HG02678 (cell line): ENCODE data around the gene CTNNA3.

ENCODE experiments used
- ATAC-seq: cut with Tn5 transposase; IDR thresholded peaks from one replicate; pipeline ENCODE4 v1.9.1; 2021; ENCODE audit warnings: mild to moderate bottlenecking, moderate library complexity; ENCODE audit not compliant: unreplicated experiment

The CTNNA3 gene

DNA sequence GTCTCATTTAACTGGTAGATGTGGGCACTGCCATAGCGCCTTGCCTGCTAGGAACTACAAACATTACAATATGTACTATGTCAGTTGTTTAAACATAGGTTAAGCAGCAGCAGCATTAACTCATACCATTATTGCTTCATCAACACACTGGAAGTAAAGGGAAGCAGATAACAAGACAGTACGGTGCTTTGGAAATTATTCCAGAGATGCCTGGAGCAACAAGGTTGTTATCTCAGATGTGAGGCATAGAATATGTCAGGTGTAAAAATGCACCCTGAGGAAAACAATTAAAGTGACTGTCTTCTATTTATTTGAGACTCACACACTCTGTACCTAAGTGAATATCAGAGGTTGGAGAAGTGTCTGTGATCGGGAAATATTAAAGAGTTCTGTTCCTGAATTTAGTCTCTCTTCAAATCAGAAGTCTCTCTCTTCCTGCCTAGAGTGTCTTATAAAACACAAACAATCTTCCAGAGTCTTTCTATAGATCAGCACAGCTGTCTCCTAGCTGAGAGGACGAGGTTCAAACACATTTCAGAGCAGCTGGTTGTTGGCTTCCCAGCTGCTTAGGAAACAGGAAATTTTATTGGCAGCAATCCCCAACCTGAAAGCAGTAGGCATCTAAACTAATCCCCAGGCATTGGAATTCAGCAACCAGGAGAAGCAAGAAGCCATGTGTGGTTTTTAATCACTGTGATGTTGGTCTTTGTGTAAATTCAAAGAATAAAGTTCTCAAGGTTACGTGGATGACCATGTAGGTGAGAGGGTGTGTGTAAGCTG is 1764.5 kb downstream of the CTNNA3 start:
- ATAC-seq = no peak

DNA sequence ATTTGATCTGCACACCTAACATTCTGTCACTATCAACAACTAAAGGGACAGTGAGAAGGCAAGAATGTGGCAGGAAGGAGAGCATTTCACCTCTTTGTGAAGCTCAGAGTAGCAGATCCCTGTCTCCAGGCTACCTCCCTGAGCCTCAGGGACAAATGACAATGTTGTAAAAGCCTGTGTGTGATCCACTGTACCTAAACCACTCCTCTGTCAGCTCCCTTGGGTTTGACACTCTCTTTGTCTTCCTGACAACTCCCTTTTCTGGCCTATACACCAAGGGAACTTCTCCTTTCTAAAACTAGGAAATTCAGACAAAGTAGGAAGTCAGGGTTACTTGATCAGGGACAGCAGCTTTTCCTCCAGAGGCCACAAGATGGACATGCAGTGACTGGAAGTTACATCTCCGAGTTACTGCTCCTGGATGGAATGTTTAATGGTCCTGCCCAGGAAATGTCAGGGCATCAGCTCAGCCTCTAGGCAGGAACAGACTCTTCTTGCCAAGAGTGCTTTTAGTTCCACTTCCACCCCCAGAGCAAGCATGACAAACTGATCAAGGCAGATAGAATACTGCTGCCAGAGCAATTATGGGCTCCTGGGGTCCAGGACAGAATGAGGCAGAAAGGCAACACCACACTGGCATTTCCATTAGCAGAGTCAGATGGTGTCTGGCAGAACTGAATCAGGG is 1784.7 kb downstream of the CTNNA3 start:
- ATAC-seq = no peak

DNA sequence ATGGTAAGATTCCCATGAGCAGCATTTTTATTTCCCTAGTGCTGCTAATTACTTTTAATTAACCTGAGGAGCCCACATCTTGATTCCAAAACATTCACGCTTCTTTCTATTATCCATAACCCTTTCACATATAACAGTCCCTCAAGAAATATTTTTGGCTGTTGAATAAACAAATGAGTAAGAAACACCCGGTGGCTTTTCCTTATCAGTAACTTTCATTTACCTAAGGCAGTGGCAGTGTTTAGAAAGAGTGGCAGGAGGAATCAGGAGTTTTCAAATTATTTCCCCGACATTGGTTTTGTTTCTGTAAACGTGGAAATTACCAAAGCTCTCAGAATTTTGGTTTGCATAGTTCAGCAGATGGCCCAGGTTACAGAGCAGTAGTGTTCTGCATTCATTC is 1785.8 kb downstream of the CTNNA3 start:
- ATAC-seq = no peak

DNA sequence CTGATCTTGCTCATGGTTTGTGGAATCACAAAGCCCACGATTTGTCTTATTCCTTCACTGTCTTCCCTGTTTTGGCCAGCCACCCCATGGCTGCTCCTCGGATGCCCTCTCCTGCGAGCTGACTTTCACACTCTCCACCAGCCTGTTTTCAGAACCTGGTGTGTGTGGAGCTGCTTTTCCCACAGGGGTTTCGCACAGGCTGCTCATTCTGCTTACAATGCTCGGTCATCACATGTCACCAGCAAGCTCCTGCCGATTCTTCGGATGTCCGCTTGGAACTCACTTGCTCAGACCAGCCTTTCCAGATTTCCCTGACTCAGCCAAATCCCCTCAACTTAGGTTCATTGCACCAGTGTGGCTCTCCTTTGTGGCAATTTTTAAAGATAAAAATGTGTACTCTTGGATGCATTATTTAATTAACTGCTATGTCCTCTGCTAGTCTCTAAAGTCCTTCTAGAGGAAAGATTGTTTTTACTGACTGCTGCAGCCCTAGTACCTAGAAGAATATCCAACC is 1788.7 kb downstream of the CTNNA3 start:
- no peak for ATAC-seq

DNA sequence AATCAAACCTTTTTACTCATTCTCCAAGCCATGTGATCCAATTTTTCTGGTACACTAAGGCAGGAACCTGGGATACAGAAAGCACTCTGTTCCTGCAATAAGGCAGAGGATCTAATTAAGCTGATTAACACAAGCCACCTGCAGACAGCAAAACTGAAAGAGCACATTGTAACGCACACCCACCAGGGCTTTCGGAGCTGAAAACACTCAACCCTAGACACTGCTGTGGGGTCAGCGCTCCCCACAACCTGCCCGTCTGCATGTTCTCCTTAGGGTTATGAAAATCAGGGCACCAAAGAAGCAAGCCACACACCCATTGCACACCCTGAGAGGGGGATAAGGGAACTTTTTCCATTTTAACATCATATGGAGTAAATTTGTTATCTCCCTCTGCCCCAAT is 1792.4 kb downstream of the CTNNA3 start:
- no peak for ATAC-seq

DNA sequence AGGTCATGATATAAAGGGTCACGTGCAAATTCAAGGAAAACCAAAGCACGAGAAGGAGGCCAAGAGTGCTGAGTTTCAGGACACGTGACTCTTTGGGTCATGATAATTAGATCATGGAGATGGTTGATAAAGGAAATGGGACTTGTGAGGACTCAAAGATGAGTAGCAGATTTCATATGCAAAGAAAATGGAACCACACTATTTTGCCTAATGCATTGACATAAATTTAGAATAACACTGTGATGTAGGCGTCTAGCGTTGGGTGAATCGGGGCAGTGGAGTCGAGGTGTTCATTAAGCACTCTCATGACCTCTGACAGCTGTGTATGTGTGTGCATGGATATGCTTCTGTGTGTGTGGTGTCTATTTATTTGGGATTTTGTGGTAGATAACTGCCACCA is 1795.7 kb downstream of the CTNNA3 start:
- no peak for ATAC-seq

DNA sequence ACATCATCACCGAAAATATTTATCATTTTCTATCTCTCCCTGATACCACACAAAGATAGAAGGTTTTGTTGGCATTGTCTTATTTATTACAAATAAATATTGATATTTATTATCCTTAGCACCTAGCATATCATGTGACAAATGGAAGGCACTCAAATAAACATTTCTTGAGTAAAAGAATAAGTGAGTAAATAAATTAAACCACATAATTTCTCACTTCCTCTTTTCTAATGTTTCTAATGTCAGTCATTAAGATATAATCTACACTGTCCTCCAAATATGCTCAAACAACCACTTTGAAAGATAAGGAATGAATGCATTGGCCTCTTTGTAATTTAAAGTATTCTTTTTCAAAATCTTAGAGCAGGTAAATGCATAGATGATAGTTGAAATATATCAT is 1797.9 kb downstream of the CTNNA3 start:
- ATAC-seq = no peak

DNA sequence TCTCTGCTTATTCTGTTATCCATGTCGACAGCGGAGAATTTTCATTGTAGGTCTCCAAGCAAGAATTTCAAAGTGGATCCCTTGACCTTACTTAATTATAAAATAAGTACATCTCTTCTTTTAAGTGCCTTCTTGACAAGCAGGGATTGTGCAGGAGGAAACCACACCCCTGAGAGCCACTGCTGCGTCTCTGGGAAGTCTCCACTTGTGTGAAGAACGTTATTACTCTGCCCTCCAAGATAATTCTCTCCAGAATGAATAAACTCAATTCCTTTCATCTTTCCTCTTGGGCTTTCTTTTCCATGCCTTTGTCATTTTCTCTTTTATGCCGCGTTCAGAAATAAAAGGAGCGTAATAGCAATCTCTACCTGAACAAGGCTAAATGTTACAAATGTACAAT is 1801.0 kb downstream of the CTNNA3 start:
- no peak for ATAC-seq

DNA sequence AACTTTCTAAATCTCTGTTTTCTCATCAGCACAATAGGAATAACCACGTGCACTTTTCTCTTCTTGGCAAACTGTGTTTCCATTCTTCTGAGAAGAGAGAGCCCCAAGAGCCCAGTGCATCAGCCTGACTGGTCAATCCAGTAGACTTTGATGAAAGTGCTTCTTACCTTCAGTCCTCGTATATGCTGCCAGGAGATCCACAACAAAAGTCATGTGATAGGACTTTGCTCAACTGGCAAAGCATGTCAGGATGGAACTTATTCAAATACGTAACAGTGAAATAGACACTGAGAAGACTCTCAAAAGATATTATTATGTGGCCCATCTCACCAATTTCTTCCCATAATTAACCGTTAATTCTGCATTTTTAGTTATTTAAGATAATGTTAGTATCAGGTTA is 1801.6 kb downstream of the CTNNA3 start:
- no peak for ATAC-seq

DNA sequence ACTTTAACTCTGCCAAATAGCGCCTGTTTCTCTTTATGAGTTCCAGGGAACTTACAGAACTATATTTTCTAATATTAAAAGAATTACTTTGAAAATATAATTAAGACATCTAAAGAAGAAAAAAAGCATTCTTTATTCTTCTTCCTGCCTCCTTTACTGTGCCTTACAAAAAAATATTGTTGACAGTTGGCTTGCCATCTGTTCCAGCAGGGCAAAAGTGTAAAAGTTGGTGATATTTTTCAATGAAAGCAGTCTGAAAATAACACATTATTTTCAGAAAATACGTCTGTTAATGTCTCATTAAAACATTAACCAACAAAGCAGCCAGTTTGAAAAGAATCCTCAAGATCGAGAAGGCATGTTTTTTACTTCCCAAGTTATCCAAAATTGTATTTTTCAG is 1802.3 kb downstream of the CTNNA3 start:
- no peak for ATAC-seq

DNA sequence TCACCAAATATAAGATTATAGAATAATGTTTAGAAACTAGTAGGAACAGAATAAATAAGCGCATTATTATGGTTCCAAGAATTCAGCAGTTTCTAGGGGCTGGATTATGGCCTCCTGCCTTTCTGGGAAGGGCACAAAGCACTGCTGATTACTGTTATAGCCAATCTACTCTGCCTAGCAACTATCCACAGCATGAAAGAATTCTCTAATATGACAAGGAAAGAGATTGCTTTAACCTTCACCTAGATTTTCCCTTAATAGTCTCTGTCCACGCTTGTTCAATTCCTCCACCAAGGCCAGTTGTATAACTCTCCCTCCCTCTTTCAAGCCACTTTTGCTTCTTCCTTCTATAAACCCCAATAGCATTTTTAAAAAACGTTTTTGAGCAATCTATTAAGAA is 1803.7 kb downstream of the CTNNA3 start:
- no peak for ATAC-seq

DNA sequence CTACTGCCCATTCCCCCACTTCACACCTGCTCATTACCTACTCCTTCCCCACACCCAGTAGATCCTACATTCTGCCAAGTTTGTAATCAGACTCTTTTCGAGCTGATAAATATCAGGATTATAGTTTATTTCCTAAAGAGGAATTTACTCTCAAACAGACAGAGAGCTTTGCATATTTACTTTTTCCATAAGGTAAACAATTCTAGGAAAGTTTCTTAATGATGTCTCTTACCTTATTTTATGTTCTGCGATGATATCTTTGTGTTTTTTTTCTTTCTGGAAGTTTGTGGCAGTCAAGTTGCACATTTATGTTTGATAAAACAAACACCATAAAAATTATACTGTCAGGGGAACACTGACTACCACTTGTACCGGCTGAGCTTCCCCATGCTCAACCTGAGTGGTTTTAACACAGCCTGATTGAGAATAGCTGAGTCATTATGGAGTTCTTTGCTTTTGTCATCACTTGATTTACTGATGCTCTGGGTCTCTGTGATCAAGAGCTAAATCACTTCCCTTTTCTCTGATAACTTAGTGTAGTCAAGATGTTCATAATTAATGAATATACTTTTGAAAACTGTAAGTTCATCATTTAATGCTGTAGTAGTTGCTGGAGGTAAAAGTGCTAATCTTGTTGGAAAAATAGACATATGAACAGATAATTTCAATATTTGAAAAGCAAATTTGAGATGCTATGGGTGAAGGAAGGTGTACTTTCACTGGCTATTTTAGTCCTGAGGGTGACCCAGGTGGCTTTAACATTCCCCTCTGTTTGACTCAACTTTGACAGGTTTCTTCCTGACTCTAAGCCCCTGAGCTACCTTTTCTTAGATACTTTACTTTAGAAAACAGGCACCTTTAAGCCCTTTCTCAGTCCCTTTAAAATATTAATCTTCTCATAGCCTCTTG is 1804.7 kb downstream of the CTNNA3 start:
- ATAC-seq = peak; percentile 87

DNA sequence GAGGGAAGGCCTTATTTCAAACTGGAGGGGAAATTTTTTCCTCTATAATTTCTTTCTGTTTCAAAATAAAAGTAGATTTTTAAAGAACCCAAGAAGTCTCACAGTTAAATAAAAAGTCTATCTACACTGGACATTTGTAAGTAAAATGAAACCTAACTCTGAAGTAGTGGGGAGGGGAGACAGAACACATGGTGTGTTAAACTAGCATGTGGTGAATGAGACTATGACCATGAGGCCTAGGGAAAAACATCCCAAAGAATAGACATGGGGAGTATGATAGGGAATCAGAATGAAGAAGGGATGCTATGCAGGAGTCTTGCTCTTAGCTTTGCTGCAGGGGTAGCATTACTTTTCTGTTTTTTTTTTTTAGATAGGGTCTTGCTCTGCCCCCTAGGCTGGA is 1831.5 kb downstream of the CTNNA3 start:
- no peak for ATAC-seq

DNA sequence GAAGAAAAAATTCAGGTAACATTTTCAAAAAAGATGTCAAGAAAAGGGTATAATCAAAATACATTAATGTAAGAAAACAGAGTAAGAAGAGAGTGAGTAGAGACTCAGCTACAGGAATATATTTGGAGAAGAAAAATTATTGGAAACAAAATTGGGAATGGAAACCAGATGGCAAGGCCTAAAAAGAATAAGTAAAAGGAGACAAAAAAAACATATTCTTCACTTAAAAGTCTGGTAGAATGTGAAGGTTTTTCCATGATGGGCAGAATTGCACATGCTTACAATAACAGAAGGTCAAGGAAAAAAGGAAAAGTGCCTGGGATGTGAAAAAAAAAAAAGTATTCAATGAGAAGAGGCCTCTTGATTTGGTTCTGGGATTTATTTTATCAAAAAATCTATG is 1832.0 kb downstream of the CTNNA3 start:
- ATAC-seq = no peak
